ENCODE data around the gene DOCK8. TPM values are rescaled to one million over a fixed set of nuclear protein-coding genes. Genes with fewer than 3 reads are reported as not detected.

Gene DOCK8
- total RNA-seq, 1 experiment from 2014 or later: 0.80 TPM

- DNase-seq: no peak
- Histone ChIP-seq H3K27me3 (ENCODE audit: control insufficient read depth, insufficient read depth, low read length) (no peaks in the 10 kb centered on the region), H3K4me3 (ENCODE audit: insufficient read depth, low read depth, low read length) (no peak overlapping the region), H3K36me3 (replicated peaks; ENCODE audit: control insufficient read depth, insufficient read depth, low read length) (no peaks in the 10 kb centered on the region)
Observed at GRCh38 chr9:488448-488847, 273.8 kb downstream of the DOCK8 start.

- Histone ChIP-seq H3K4me3 (ENCODE audit: insufficient read depth, low read depth, low read length) (no peak overlapping the region), H3K36me3 (replicated peaks; ENCODE audit: control insufficient read depth, insufficient read depth, low read length) (no peaks in the 10 kb centered on the region), H3K27me3 (ENCODE audit: control insufficient read depth, insufficient read depth, low read length) (no peaks in the 10 kb centered on the region)
- no peak for DNase-seq
Observed at GRCh38 chr9:489198-490197, 274.8 kb downstream of the DOCK8 start.

- Histone ChIP-seq H3K36me3 (replicated peaks; ENCODE audit: control insufficient read depth, insufficient read depth, low read length) (no peaks in the 10 kb centered on the region), H3K4me3 (ENCODE audit: insufficient read depth, low read depth, low read length) (no peak overlapping the region), H3K27me3 (ENCODE audit: control insufficient read depth, insufficient read depth, low read length) (no peaks in the 10 kb centered on the region)
- no peak for DNase-seq
Observed at GRCh38 chr9:494764-495163, 280.1 kb downstream of the DOCK8 start.

- no peak for DNase-seq
- Histone ChIP-seq H3K4me3 (ENCODE audit: insufficient read depth, low read depth, low read length) (no peak overlapping the region), H3K36me3 (replicated peaks; ENCODE audit: control insufficient read depth, insufficient read depth, low read length) (no peaks in the 10 kb centered on the region), H3K27me3 (ENCODE audit: control insufficient read depth, insufficient read depth, low read length) (no peaks in the 10 kb centered on the region)
Observed at GRCh38 chr9:495739-496138, 281.1 kb downstream of the DOCK8 start.

- Histone ChIP-seq H3K36me3 (replicated peaks; ENCODE audit: control insufficient read depth, insufficient read depth, low read length) (no peaks in the 10 kb centered on the region), H3K27me3 (ENCODE audit: control insufficient read depth, insufficient read depth, low read length) (peaks cover 23% of the 10 kb centered on the region), H3K4me3 (ENCODE audit: insufficient read depth, low read depth, low read length) (peak overlapping the region; percentile 74)
- DNase-seq: no peak
Observed at GRCh38 chr9:503326-503725, 288.7 kb downstream of the DOCK8 start.

- peak; percentile 95 for DNase-seq
- no peaks in the 10 kb centered on the region for H3K36me3 ChIP-seq (replicated peaks; ENCODE audit: control insufficient read depth, insufficient read depth, low read length)
- peaks cover 23% of the 10 kb centered on the region for H3K27me3 ChIP-seq (ENCODE audit: control insufficient read depth, insufficient read depth, low read length)
- H3K4me3 ChIP-seq (ENCODE audit: insufficient read depth, low read depth, low read length): peak within 1 kb of the TSS; percentile 74
Observed at GRCh38 chr9:503881-504852, 289.5 kb downstream of the DOCK8 start, which contains the start of gene KANK1. Gene KANK1, plus strand, starts transcription at chr9:504695.

- DNase-seq: peak; percentile 81
Observed at GRCh38 chr9:504921-505740, 290.5 kb downstream of the DOCK8 start.

GRCh38 chr9:505741-506059, 291.0 kb downstream of the DOCK8 start:
- H3K36me3 ChIP-seq (replicated peaks; ENCODE audit: control insufficient read depth, insufficient read depth, low read length): no peaks in the 10 kb centered on the region
- peaks cover 23% of the 10 kb centered on the region for H3K27me3 ChIP-seq (ENCODE audit: control insufficient read depth, insufficient read depth, low read length)
- DNase-seq: no peak
- peak overlapping the region; percentile 74 for H3K4me3 ChIP-seq (ENCODE audit: insufficient read depth, low read depth, low read length)

More at GRCh38 chr9:504921-505740, 290.5 kb downstream of the DOCK8 start:
- H3K27me3 ChIP-seq (ENCODE audit: control insufficient read depth, insufficient read depth, low read length): peaks cover 23% of the 10 kb centered on the region
- H3K36me3 ChIP-seq (replicated peaks; ENCODE audit: control insufficient read depth, insufficient read depth, low read length): no peaks in the 10 kb centered on the region
- peak overlapping the region; percentile 74 for H3K4me3 ChIP-seq (ENCODE audit: insufficient read depth, low read depth, low read length)

- Histone ChIP-seq H3K4me3 (ENCODE audit: insufficient read depth, low read depth, low read length) (no peak overlapping the region), H3K27me3 (ENCODE audit: control insufficient read depth, insufficient read depth, low read length) (peaks cover 23% of the 10 kb centered on the region), H3K36me3 (replicated peaks; ENCODE audit: control insufficient read depth, insufficient read depth, low read length) (no peaks in the 10 kb centered on the region)
- no peak for DNase-seq
Observed at GRCh38 chr9:506281-506680, 291.6 kb downstream of the DOCK8 start.

- Histone ChIP-seq H3K27me3 (ENCODE audit: control insufficient read depth, insufficient read depth, low read length) (no peaks in the 10 kb centered on the region), H3K4me3 (ENCODE audit: insufficient read depth, low read depth, low read length) (no peak overlapping the region), H3K36me3 (replicated peaks; ENCODE audit: control insufficient read depth, insufficient read depth, low read length) (no peaks in the 10 kb centered on the region)
- DNase-seq: no peak
Observed at GRCh38 chr9:511861-512260, 297.2 kb downstream of the DOCK8 start.

GRCh38 chr9:512555-513272, 298.0 kb downstream of the DOCK8 start:
- Histone ChIP-seq H3K36me3 (replicated peaks; ENCODE audit: control insufficient read depth, insufficient read depth, low read length) (no peaks in the 10 kb centered on the region), H3K27me3 (ENCODE audit: control insufficient read depth, insufficient read depth, low read length) (no peaks in the 10 kb centered on the region), H3K4me3 (ENCODE audit: insufficient read depth, low read depth, low read length) (no peak overlapping the region)
- DNase-seq: no peak

Data from H7 (cell line).